Stomach (tissue), 4 donors: Measurements from ENCODE around the gene FUCA1.
"Not testable (repeated sequence)": the region's sequence is repeated elsewhere in the genome, so short reads cannot be mapped to it uniquely, and the experiment has no call there.

ENCODE experiments used
- EP300 ChIP-seq: sonication (generic); formaldehyde crosslinking; IDR thresholded peaks from one replicate; pipeline ENCODE4 v1.6.1; 2017; ENCODE audit warnings: antibody characterized with exemption
- POLR2A ChIP-seq, 4 donors: fragments of 450-650 bp; IDR thresholded peaks; one replicate each; pipeline ENCODE4 v1.6.1; 2016; ENCODE audit warnings: antibody characterized with exemption in 4 of 4, control low read depth in 2 of 4, mild to moderate bottlenecking in 1 of 4, moderate library complexity in 1 of 4
- POLR2AphosphoS5 ChIP-seq, 3 donors: sonication (generic); formaldehyde crosslinking; IDR thresholded peaks; one replicate each; pipeline ENCODE4 v1.6.1; 2016; ENCODE audit warnings: antibody characterized with exemption in 3 of 3
- TF ChIP-seq, protein P1 (sequence below), 7 experiments: fragments of 450-650 bp in 4 of 7; fragments of 200-600 bp in 3 of 7; sonication (generic) in 3 of 7; IDR thresholded peaks; one replicate each; pipeline ENCODE4 v1.5.1; 2016 to 2019; ENCODE audit warnings: antibody characterized with exemption in 7 of 7, control low read depth in 2 of 7, mild to moderate bottlenecking in 1 of 7

GRCh38 chr1:23853124-23853523, 15.0 kb downstream of the FUCA1 start:
- not testable (repeated sequence) for TF ChIP-seq POLR2AphosphoS5 (IDR thresholded peaks at IDR 0.05); POLR2A (IDR thresholded peaks at IDR 0.05); EP300
- TF ChIP-seq, protein P1, sequence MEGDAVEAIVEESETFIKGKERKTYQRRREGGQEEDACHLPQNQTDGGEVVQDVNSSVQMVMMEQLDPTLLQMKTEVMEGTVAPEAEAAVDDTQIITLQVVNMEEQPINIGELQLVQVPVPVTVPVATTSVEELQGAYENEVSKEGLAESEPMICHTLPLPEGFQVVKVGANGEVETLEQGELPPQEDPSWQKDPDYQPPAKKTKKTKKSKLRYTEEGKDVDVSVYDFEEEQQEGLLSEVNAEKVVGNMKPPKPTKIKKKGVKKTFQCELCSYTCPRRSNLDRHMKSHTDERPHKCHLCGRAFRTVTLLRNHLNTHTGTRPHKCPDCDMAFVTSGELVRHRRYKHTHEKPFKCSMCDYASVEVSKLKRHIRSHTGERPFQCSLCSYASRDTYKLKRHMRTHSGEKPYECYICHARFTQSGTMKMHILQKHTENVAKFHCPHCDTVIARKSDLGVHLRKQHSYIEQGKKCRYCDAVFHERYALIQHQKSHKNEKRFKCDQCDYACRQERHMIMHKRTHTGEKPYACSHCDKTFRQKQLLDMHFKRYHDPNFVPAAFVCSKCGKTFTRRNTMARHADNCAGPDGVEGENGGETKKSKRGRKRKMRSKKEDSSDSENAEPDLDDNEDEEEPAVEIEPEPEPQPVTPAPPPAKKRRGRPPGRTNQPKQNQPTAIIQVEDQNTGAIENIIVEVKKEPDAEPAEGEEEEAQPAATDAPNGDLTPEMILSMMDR (IDR thresholded peaks at IDR 0.05): not testable (repeated sequence)
